ENCODE measurements around the gene KCND2.
"Not testable (repeated sequence)": the region's sequence is repeated elsewhere in the genome, so short reads cannot be mapped to it uniquely, and the experiment has no call there.

The KCND2 gene

DNA sequence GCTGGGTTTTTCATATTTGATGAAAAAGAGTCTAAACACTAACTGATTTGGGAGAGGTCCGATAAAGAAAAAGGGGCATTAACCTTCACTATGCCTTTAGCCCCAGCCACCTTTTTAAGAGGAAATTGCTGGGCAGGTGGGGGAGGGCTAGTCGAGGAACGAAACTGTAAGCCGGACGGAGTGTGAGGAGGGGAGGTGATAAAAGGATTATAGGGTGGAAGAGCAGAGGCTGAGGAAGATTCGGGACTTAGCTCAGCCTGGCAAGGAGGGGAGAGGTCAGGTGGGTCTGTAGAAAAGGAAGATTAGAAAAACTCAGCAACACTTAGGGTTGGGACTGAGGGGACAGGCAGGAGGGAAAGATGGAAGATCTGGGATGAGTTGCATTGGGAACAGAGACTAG lies 508.0 kb downstream of the KCND2 start:
- TF ChIP-seq, protein P1, sequence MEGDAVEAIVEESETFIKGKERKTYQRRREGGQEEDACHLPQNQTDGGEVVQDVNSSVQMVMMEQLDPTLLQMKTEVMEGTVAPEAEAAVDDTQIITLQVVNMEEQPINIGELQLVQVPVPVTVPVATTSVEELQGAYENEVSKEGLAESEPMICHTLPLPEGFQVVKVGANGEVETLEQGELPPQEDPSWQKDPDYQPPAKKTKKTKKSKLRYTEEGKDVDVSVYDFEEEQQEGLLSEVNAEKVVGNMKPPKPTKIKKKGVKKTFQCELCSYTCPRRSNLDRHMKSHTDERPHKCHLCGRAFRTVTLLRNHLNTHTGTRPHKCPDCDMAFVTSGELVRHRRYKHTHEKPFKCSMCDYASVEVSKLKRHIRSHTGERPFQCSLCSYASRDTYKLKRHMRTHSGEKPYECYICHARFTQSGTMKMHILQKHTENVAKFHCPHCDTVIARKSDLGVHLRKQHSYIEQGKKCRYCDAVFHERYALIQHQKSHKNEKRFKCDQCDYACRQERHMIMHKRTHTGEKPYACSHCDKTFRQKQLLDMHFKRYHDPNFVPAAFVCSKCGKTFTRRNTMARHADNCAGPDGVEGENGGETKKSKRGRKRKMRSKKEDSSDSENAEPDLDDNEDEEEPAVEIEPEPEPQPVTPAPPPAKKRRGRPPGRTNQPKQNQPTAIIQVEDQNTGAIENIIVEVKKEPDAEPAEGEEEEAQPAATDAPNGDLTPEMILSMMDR (IDR thresholded peaks at IDR 0.05; ENCODE audit: insufficient read depth, low read depth, low read length, missing control alignments), result no peak
- DNase-seq (ENCODE audit: low read depth), result no peak
- no peak overlapping the region for H3K4me3 ChIP-seq (ENCODE audit: low read length)

DNA sequence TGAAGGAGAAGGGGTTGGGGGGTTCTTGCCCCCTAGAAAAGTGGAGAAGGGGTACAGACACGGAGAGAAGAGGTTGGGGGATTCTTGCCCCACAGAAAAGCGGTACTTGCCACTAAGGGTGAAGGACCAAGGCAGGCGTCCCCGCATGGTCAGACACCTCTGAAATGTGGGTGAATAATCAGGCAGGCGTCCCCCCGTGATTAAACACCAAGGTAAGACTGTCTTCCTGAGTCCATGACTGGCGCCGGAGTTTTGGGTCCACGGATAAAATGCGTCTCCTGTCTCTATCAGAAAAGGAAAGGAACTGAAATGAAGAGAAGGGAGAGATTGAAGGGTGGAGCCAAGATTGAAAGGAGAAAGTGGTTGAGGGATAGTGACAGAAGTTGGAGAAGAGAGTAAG lies 508.9 kb downstream of the KCND2 start:
- H3K4me3 ChIP-seq (ENCODE audit: low read length); DNase-seq (ENCODE audit: low read depth): not testable (repeated sequence)

DNA sequence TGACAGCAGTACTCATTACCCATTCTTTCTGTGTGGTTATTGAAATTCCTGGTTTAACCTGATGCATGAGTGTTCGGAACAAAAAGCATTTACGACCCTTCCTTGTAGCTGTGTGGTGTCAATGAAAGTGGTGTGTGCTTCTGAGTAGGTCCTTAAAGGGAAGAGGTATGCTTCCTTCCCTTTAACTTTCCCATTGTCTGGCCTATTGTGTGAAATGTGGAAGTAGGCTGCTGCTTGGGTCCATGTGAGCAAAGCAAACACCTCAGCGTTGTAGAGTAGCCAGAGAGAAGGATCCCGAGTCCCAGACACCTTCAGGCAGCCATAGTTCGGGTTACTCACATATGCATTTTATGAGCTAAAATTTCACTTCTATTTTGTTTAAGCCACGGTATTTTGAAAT lies 510.3 kb downstream of the KCND2 start:
- H3K4me3 ChIP-seq (ENCODE audit: low read length), result no peak overlapping the region
- no peak for DNase-seq (ENCODE audit: low read depth)
- TF ChIP-seq, protein P1 (IDR thresholded peaks at IDR 0.05; ENCODE audit: insufficient read depth, low read depth, low read length, missing control alignments), result no peak

DNA sequence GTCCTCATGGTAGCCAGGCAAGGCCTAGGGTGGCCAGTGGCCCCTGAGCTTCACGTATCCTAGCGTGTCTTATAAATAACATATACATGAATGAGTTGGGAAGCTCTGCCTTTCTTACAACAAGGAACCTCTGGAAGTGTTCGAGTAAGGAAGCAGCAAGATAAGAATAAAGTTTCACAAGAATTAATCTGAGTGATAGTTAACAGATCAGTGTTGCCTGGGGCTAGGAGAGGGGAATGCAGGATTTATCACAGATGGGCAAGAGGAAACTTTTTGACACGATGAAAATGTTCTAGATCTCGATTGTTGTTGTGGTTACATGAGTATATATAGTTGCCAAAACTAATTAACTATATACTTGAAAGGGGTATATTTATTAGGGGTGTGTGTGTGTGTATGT lies 510.7 kb downstream of the KCND2 start:
- no peak for DNase-seq (ENCODE audit: low read depth)
- TF ChIP-seq, protein P1 (IDR thresholded peaks at IDR 0.05; ENCODE audit: insufficient read depth, low read depth, low read length, missing control alignments), result no peak
- no peak overlapping the region for H3K4me3 ChIP-seq (ENCODE audit: low read length)

DNA sequence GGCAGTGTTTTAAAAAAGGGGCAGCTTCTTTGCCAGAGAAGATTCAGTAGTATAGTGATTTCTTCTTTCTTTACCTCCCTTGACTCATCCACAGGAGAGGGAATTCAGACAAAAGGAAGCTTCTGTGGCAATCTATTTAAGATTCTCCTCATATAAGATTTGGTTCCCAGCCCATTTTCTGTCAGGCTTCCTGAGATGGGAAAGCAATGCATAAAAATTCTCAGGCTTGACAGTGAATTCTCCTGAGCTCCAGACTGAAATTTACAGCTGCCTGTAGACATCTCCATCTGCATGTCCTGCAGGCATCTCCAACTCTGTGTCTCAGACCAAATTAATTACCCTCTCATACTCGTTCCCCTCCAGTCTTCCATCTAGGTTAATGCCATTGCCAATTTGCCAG lies 512.1 kb downstream of the KCND2 start:
- no peak overlapping the region for H3K4me3 ChIP-seq (ENCODE audit: low read length)
- no peak for DNase-seq (ENCODE audit: low read depth)
- TF ChIP-seq, protein P1 (IDR thresholded peaks at IDR 0.05; ENCODE audit: insufficient read depth, low read depth, low read length, missing control alignments), result no peak

DNA sequence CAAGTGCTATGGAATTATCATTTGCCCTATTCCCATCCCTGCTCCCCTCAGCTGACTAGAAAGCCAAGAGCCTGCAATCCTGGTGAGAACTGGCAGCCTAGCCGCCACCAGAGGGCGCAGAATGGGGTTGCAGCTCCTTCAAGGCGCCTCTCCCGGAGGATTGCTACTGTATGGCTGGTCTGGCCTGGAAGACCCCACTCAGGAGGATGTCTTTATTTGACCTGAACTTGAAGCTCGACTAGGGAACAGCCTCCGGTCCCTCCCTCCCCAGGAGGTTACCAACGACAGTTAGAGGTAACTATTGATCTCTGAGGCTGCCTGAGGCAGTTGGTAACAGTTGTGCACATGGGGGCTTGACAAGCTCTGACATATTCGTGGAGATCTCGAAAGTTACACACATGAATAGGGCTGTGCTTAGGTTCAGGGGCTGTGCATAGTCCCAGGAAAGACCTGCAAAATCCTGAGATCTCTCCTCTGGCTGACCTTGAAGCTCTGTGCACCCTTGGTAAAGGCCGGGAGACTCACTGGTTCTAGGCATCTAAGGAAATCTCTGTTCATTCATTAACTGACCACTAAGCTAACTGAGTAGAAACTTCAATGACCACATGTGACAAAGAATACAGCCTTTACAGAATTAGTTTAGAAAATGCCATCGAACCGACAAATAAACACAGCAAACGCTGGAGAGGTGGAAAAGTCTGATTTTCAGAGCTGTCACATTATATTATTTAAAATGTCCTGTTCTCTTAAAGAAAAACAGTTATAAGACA lies 519.3 kb downstream of the KCND2 start:
- peak; percentile 79 for DNase-seq (ENCODE audit: low read depth)
- TF ChIP-seq, protein P1 (IDR thresholded peaks at IDR 0.05; ENCODE audit: insufficient read depth, low read depth, low read length, missing control alignments), result peak; percentile 93
- no peak overlapping the region for H3K4me3 ChIP-seq (ENCODE audit: low read length)

DNA sequence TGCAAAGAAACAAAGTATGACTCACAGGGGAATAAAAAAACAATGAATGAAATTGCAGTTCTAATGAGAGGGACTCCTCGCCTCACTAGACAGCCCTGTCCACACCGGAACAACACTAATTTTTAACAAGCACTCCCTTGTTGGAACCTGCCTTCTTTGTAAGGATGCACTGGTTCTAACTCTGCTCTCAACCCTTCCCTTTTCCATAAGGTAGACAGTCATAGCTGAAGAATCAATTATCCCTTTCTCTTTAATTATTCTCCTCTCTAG lies 519.8 kb downstream of the KCND2 start:
- TF ChIP-seq, protein P1 (IDR thresholded peaks at IDR 0.05; ENCODE audit: insufficient read depth, low read depth, low read length, missing control alignments), result no peak
- H3K4me3 ChIP-seq (ENCODE audit: low read length), result no peak overlapping the region
- peak; percentile 52 for DNase-seq (ENCODE audit: low read depth)

Measured in epithelial cell of esophagus (primary cell).